HG03139 (cell line): Measurements from ENCODE around the gene INSC.

Source experiments
- ATAC-seq: cut with Tn5 transposase; IDR thresholded peaks from one replicate; pipeline ENCODE4 v1.9.1; 2021; ENCODE audit not compliant: unreplicated experiment

Gene INSC

DNA sequence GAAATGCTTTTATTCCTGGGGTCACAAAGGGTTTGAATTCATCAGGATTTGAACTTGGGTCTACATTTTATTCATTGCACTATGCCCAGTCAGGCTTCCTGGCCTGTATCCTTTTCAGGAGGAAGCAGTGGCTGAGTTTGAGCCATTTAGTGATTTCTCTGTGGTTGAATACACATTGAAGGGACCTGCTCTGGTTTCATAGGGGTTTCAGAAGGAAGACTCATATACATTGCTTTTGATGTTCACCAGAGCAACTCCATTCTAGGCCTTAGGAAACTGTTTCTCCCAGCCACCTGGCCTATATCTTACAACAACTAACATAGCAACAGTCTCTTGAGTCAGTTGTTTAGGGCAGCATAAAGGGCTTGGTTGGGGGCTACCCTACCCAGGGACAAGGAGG lies 165.7 kb downstream of the INSC start:
- ATAC-seq, result no peak

DNA sequence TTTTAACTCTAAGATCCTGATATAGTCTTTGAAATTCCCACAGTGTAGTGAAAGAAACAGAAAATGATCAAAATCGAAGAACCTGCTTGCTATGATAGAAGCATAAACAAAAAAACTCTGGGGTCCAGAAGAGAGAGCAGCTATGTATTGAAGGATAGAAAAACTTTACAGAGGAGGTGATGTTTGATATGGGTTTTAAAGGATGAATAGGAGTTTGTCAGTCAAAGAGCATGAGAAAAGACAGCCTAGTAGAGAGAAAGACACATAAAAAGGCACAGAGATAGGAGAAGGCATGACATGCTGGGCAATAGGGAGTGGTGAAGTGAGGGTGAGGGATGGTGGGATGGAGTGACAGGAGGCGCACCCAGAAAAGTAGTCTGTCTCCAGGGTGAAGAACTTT lies 168.0 kb downstream of the INSC start:
- no peak for ATAC-seq

DNA sequence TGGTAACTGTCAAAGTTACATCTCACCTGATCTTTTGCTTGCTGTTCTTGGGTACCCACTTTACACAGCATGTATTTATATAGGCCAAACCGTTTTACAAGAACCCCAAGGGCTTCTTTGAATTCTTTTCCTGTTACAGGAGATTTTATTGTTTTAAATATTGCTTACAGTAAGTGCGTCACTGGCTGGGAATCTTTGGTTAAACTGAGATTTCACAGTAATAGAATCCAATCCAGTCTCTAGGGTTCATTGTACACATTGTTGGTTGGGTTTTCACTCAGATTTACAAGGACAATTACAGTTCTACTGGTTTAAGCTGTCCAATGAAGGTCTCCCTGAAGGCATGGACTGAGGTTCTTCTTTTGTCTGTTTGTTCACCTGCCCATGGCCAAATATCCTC lies 171.7 kb downstream of the INSC start:
- no peak for ATAC-seq

DNA sequence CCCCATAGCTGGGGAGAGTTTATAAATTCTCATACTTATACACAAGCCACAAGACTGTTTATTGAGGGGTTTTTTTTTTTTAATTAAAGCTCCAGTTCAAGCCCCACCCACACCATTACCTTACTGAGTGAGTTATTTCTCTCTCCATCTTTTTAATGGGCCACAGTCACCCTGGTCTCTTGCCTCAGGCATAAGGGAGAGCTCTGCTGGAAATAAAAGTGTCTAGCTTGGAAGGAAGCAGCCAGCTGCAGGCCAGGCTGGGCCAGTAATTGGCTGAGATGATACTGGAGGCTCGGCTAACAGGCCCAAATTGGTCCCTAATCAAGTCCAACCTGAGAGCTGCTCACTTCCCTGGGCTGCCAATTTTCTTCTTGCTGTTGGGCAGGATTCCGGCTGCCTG lies 174.1 kb downstream of the INSC start:
- no peak for ATAC-seq

DNA sequence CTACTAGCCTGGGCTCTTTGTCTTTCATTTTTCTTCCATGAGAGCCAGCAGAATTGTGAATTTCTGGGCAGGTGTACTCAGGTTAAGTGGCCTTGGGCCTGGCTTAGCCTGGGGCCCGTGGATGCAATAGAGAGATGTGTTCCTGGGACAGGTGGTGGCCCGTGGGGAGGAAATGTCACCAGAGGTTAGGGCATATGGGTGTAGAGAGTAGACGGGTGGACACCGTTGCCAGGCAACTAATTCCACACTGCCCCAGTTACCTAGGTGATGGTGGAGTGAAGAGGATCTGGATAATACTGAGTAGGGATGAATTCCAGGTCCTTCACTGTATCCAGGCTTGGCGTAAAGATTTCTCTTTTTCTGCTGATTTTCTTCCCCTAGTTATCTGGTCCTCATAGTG lies 175.0 kb downstream of the INSC start:
- no peak for ATAC-seq

DNA sequence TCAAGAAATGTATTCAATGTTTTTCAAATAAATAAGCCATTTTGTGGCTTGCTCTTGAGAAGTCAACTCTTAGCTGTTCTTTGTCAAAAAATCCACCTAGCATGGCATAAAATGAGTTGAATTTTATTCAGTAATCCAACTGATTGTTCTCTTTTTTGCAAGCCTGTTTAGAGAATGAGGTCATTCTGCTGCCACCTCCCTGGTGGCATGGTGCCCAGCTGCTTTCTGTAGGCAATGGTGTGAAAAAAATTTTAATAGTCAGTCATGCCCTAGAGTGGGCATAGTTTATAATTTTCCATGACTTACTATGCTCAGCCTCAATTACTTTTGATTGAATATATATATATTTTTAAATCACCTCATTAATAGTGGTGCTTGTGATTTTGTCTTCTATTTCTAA lies 177.2 kb downstream of the INSC start:
- no peak for ATAC-seq

DNA sequence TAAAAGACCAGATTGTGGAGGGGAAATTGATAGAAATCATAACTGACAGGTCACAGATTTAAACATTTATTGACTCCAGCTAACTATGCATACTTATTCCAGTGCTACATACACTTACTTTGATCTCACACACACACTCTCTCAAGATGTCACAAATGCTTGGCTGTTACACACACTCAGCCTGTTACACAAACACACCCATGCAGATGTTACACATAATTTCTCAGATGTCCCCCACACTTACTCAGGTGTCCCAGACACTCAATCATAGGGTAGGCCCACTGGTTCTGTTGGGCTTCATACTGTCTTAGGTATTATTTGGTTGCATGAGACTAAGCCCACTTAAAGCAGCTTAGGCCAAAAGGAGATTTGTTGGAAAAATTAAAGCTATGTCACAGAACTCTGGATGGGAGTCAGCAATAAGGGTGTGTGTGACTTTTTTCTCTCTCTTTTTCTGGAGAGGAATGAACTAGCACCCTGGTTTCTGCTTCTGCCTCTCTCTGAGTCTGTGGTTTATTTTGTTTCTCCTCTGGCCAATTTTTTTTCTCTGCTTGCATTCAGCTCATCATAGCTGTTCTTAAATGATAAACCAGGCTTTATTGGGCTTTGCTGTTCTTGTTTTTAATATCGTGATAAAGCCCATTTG lies 179.4 kb downstream of the INSC start:
- ATAC-seq, result no peak

DNA sequence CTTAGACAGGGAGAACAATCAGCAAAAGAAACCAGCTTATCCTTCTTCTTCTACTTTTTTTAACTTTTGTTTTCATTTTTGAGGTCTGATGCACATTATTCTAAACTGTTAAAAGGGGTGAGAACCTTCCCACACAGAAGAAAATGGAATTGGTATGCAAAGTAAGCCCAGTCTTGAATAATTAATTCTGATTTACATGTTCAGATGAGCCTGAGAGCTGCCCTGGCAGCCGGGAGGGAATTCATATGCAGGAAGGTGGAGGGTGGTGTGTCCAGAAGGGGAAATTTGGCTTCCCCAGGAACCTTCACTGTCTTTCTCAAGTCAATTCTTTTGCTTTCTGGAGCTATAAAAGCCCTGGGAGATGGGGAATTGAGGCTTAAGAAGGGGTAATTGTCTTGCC lies 181.0 kb downstream of the INSC start:
- no peak for ATAC-seq
